ENCODE results near the gene AMN1. TPM values are rescaled to one million over a fixed set of nuclear protein-coding genes. Genes with fewer than 3 reads are reported as not detected.
A peak's percentile ranks its signal among the peaks of the same experiment; 100 is the strongest.

AMN1 gene
- total RNA-seq, 1 donor from 2014 or later, result 31.9 TPM

GRCh38 chr12:31664038-31664437, 64.8 kb downstream of the AMN1 start:
- H3K9me3 Mint-ChIP-seq (ENCODE audit: low read depth), result peaks cover 17% of the 10 kb centered on the region
- TF ChIP-seq CTCF (IDR thresholded peaks at IDR 0.05; ENCODE audit: unreplicated experiment), result no peak
- no peak for DNase-seq (ENCODE audit: low spot score, unreplicated experiment)
- H3K4me1 Mint-ChIP-seq (ENCODE audit: low read depth), result no peaks in the 10 kb centered on the region
- H3K27me3 Mint-ChIP-seq, result no peaks in the 10 kb centered on the region
- peaks cover 18% of the 10 kb centered on the region for H3K36me3 Mint-ChIP-seq (ENCODE audit: insufficient read depth)
- H3K4me3 Mint-ChIP-seq (ENCODE audit: low read depth), result no peak overlapping the region
- no peak overlapping the region for H3K27ac Mint-ChIP-seq

GRCh38 chr12:31663576-31663975, 65.2 kb downstream of the AMN1 start:
- DNase-seq (ENCODE audit: low spot score, unreplicated experiment), result no peak
- H3K36me3 Mint-ChIP-seq (ENCODE audit: insufficient read depth), result peaks cover 14% of the 10 kb centered on the region
- no peak for TF ChIP-seq CTCF (IDR thresholded peaks at IDR 0.05; ENCODE audit: unreplicated experiment)
- H3K4me1 Mint-ChIP-seq (ENCODE audit: low read depth), result peaks cover 1% of the 10 kb centered on the region
- H3K9me3 Mint-ChIP-seq (ENCODE audit: low read depth), result peaks cover 13% of the 10 kb centered on the region
- no peak overlapping the region for H3K27ac Mint-ChIP-seq
- H3K27me3 Mint-ChIP-seq, result no peaks in the 10 kb centered on the region
- no peak overlapping the region for H3K4me3 Mint-ChIP-seq (ENCODE audit: low read depth)

GRCh38 chr12:31662176-31662849, 66.5 kb downstream of the AMN1 start:
- Mint-ChIP-seq H3K36me3 (ENCODE audit: insufficient read depth) (peaks cover 9% of the 10 kb centered on the region), H3K27me3 (no peaks in the 10 kb centered on the region), H3K27ac (no peak overlapping the region), H3K4me3 (ENCODE audit: low read depth) (no peak overlapping the region), H3K9me3 (ENCODE audit: low read depth) (peaks cover 10% of the 10 kb centered on the region), H3K4me1 (ENCODE audit: low read depth) (peaks cover 5% of the 10 kb centered on the region)
- no peak for TF ChIP-seq CTCF (IDR thresholded peaks at IDR 0.05; ENCODE audit: unreplicated experiment)
- DNase-seq (ENCODE audit: low spot score, unreplicated experiment), result no peak

GRCh38 chr12:31659087-31659942, 69.5 kb downstream of the AMN1 start, which contains the start of gene ETFBKMT:
Gene ETFBKMT, plus strand, starts transcription at chr12:31659688. Its CDS starts 2,266 bp downstream, at chr12:31661954.
- H3K4me3 Mint-ChIP-seq (ENCODE audit: low read depth), result peak within 1 kb of the TSS; percentile 91
- peaks cover 16% of the 10 kb centered on the region for H3K4me1 Mint-ChIP-seq (ENCODE audit: low read depth)
- peak within 1 kb of the TSS; percentile 95 for H3K27ac Mint-ChIP-seq
- TF ChIP-seq CTCF (IDR thresholded peaks at IDR 0.05; ENCODE audit: unreplicated experiment), result peak; percentile 61
- peak; percentile 88 for DNase-seq (ENCODE audit: low spot score, unreplicated experiment)
- no peaks in the 10 kb centered on the region for H3K27me3 Mint-ChIP-seq
- no peaks in the 10 kb centered on the region for H3K9me3 Mint-ChIP-seq (ENCODE audit: low read depth)
- no peaks in the 10 kb centered on the region for H3K36me3 Mint-ChIP-seq (ENCODE audit: insufficient read depth)

- DNase-seq (ENCODE audit: low spot score, unreplicated experiment), result no peak
- H3K36me3 Mint-ChIP-seq (ENCODE audit: insufficient read depth), result no peaks in the 10 kb centered on the region
- no peaks in the 10 kb centered on the region for H3K9me3 Mint-ChIP-seq (ENCODE audit: low read depth)
- peak overlapping the region; percentile 91 for H3K4me3 Mint-ChIP-seq (ENCODE audit: low read depth)
- H3K4me1 Mint-ChIP-seq (ENCODE audit: low read depth), result peaks cover 16% of the 10 kb centered on the region
- no peaks in the 10 kb centered on the region for H3K27me3 Mint-ChIP-seq
- TF ChIP-seq CTCF (IDR thresholded peaks at IDR 0.05; ENCODE audit: unreplicated experiment), result no peak
- peak overlapping the region; percentile 95 for H3K27ac Mint-ChIP-seq
Measured at GRCh38 chr12:31658471-31659086, 70.2 kb downstream of the AMN1 start.
